ENCODE measurements around the gene TRABD2A.

The TRABD2A gene

DNA sequence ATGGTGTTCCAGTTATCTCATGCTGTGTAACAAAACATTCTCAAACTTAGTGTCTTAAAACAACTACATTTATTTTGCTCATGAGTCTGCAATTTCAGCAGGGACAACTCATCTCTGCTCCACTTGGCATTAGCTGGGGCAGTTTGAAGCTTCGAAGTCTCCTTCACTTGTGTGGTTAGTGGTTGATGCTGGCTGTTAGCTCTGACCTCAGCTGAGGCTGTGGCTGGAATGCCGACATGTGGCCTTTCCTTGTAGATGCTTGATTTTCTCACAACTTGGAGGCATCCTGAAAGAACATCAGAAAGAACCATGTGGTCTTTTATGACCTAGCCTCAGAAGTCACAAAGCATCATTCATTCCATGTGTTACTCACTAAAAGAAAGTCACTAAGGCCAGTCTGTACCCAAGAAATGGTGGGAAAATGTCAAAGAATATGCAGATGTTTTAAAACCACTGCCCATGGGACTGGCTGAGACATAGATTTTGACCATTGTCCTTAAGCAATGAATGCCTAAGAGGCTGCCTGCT, 20.8 kb upstream of the TRABD2A start:
- DNase-seq (ENCODE audit: low read depth), result no peak
- no peak for TF ChIP-seq MYC (IDR thresholded peaks at IDR 0.05; ENCODE audit: low read depth, low read length)
- TF ChIP-seq, protein P1, sequence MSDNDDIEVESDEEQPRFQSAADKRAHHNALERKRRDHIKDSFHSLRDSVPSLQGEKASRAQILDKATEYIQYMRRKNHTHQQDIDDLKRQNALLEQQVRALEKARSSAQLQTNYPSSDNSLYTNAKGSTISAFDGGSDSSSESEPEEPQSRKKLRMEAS (IDR thresholded peaks at IDR 0.05; ENCODE audit: low read depth, low read length), result no peak
- TF ChIP-seq CTCF (IDR thresholded peaks at IDR 0.05; ENCODE audit: low read depth, low read length), result no peak
- TF ChIP-seq POLR2A (IDR thresholded peaks at IDR 0.05; ENCODE audit: extremely low read depth, insufficient read length), result no peak
- H3K4me3 ChIP-seq (ENCODE audit: low read depth, low read length), result no peak overlapping the region

GRCh38 chr2:84900971-84901370, 20.1 kb upstream of the TRABD2A start:
- no peak for DNase-seq (ENCODE audit: low read depth)
- TF ChIP-seq MYC (IDR thresholded peaks at IDR 0.05; ENCODE audit: low read depth, low read length), result no peak
- no peak for TF ChIP-seq CTCF (IDR thresholded peaks at IDR 0.05; ENCODE audit: low read depth, low read length)
- TF ChIP-seq, protein P1 (IDR thresholded peaks at IDR 0.05; ENCODE audit: low read depth, low read length), result no peak
- TF ChIP-seq POLR2A (IDR thresholded peaks at IDR 0.05; ENCODE audit: extremely low read depth, insufficient read length), result no peak
- no peak overlapping the region for H3K4me3 ChIP-seq (ENCODE audit: low read depth, low read length)

GRCh38 chr2:84899304-84900204, 18.7 kb upstream of the TRABD2A start:
- TF ChIP-seq MYC (IDR thresholded peaks at IDR 0.05; ENCODE audit: low read depth, low read length), result no peak
- TF ChIP-seq POLR2A (IDR thresholded peaks at IDR 0.05; ENCODE audit: extremely low read depth, insufficient read length), result no peak
- no peak overlapping the region for H3K4me3 ChIP-seq (ENCODE audit: low read depth, low read length)
- no peak for DNase-seq (ENCODE audit: low read depth)

GRCh38 chr2:84897773-84898172, 16.9 kb upstream of the TRABD2A start:
- DNase-seq (ENCODE audit: low read depth), result no peak

DNA sequence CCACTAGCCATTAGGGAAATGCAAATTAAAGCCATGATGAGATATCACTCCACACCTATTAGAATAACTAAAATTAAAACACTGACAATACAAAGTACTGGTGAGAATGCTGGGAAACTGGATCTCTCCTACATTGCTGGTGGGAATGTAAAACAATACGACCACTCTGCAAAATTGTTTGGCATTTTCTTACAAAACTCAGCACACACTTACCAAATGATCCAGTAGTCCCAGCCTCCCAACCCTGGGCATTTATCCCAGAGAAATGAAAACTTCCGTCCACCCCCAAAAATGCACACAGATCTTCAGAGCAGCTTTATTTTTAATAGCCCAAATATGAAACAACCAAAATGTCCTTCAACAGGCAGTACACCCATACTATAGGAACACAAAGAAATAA, 15.7 kb upstream of the TRABD2A start:
- TF ChIP-seq MYC (IDR thresholded peaks at IDR 0.05; ENCODE audit: low read depth, low read length) (no peak), CTCF (IDR thresholded peaks at IDR 0.05; ENCODE audit: low read depth, low read length) (no peak), POLR2A (IDR thresholded peaks at IDR 0.05; ENCODE audit: extremely low read depth, insufficient read length) (no peak)
- TF ChIP-seq, protein P1 (IDR thresholded peaks at IDR 0.05; ENCODE audit: low read depth, low read length), result no peak
- H3K4me3 ChIP-seq (ENCODE audit: low read depth, low read length), result no peak overlapping the region
- DNase-seq (ENCODE audit: low read depth), result no peak

More at GRCh38 chr2:84897773-84898172, 16.9 kb upstream of the TRABD2A start:
- TF ChIP-seq POLR2A (IDR thresholded peaks at IDR 0.05; ENCODE audit: extremely low read depth, insufficient read length) (no peak), CTCF (IDR thresholded peaks at IDR 0.05; ENCODE audit: low read depth, low read length) (no peak), MYC (IDR thresholded peaks at IDR 0.05; ENCODE audit: low read depth, low read length) (no peak)
- TF ChIP-seq, protein P1 (IDR thresholded peaks at IDR 0.05; ENCODE audit: low read depth, low read length), result no peak
- H3K4me3 ChIP-seq (ENCODE audit: low read depth, low read length), result no peak overlapping the region
